Activated CD8-positive, alpha-beta memory T cell treated with anti-CD3 and anti-CD28 coated beads, Interleukin-2, amount 50 U/mL, for 24 hours (primary cell): ENCODE measurements around the gene TLR9.

ENCODE experiments used
- DNase-seq: peaks from one replicate; pipeline ENCODE4 v3.0.0-alpha.2; 2020; ENCODE audit errors: extremely low read depth

TLR9 gene

DNA sequence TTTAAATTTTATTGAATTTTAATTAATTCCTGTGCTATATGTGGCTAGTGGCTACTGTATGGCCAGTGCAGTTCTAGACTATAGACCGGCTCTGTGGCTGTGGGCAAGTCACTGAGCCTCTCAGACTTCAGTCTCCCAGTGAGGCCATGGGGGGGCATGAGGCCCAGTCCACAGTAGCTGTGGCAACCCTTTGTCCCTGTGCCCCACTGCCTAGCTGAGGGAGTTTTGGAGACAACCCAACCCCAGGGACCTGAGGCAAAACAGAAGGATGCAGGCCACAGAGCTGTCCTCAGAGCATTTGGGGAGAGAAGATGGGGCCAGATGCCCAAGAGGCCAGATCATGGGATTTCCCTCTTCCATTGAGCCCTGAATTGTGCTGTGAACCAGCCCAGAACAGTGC lies 52.3 kb downstream of the TLR9 start:
- DNase-seq: no peak

DNA sequence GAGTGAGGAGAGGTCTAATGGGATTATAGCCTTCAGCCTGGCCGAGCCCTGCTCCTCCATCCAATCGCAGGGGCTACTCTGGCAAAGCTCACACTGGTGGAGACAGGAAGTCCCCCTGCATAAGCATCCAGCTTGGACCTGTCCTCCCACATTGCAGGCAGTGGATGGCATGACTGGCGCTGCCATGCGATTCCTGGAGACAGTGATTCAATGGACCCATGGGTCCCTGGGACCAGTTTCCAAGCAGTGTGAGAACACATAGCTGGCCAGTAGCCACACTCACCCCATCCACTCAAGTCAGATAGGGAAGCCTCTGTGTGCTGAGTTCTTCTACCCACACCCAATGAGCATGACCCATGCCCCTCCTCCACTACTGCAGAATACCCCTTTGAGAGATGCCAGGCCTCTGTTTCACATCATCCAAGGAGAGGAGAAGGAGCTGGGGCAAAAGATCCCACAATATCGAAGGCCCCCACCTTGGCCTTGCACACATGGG lies 53.1 kb downstream of the TLR9 start:
- no peak for DNase-seq

- no peak for DNase-seq
Observed at GRCh38 chr3:52171514-52172261, 53.8 kb downstream of the TLR9 start.
